Fibroblast of skin of left biceps (primary cell): Measurements from ENCODE around the gene MATCAP1.

Experiments used
- DNase-seq, 2 experiments: peaks; one replicate each; pipeline ENCODE4 v3.0.0-alpha.2; 2013; ENCODE audit warnings: low read depth in 2 of 2

Gene MATCAP1

GRCh38 chr16:67208154-67208896 is 24.6 kb upstream of the MATCAP1 start:
- DNase-seq = no peak

- no peak for DNase-seq
Observed at GRCh38 chr16:67207249-67208091, 23.7 kb upstream of the MATCAP1 start.

GRCh38 chr16:67206838-67207248 is 23.1 kb upstream of the MATCAP1 start:
- no peak for DNase-seq

GRCh38 chr16:67206129-67206837 is 22.5 kb upstream of the MATCAP1 start:
- no peak for DNase-seq

DNA sequence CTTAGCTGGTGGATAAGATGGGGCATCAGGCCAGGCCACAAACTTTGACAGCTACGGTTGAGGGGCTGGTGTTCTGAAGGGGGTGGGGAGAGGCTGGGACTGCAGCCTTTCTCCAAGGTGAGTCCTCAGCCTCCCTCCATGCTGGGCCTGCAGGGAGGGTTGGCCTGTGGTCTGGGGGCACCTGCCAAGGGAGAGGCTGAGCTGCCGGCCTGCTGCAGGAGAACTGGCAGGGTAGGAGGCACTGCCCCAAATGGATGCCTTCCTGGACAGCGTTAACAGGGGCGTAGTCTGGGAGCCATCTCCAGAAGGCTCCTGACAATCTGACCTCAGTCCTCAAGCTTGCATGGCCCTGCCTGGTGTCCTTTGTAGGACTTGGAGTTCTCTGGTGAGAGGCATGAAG is 20.3 kb upstream of the MATCAP1 start:
- no peak for DNase-seq

DNA sequence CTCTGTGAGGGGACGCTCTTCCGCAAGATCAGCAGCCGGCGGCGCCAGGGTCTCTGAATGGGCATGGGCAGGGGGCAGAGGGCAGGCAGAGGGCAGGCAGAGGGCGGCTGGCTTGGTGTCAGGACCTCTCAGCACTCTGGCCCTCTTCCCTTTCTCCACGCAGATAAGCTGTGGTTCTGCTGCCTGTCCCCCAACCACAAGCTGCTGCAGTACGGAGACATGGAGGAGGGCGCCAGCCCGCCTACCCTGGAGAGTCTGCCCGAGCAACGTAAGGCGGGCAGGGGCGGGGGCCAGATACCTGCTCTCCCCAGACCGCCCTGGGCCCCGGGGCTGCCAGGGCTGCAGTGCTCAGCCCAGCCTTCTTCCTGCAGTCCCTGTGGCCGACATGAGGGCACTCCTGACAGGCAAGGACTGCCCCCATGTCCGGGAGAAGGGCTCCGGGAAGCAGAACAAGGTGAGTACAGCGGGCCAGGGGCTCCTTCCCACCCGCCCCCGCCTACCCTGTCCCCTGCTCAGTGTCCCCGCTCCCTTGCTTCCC is 19.3 kb upstream of the MATCAP1 start:
- no peak for DNase-seq

DNA sequence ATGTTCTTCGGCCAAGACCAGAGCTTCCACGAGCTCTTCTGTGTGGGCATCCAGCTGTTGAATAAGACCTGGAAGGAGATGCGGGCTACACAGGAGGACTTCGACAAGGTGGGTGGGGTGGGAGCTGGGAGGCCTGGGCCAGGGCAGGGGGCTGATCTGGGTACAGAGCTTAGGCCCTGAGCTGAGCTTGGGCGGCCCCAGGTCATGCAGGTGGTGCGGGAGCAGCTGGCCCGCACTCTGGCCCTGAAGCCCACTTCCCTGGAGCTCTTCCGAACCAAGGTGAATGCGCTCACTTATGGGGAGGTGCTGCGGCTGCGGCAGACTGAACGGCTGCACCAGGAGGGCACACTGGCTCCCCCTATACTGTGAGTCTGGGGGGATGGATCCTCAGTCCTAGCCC is 18.7 kb upstream of the MATCAP1 start:
- no peak for DNase-seq

GRCh38 chr16:67201411-67202345 is 17.9 kb upstream of the MATCAP1 start:
- DNase-seq = no peak

- no peak for DNase-seq
Observed at GRCh38 chr16:67200491-67200890, 16.7 kb upstream of the MATCAP1 start.

DNA sequence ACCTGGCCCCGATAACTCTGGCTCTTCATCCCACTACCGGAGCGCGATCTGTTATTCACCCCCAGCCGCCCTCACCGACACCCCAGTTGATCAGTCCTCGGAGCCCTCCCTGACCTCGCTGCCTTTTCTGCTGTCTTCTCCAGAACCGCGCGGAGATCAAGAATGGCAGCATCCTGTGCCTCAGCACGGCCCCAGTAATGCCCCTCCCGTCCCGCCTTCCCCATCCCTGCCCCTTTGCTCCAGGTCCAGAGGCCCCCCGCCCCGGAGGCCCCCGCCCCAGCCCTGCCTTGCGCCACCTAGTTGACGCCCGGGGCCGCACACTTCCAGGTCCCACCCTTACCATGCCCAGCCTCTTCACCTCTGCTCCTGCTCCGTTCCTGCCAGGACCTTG is 16.0 kb upstream of the MATCAP1 start:
- DNase-seq = no peak

- DNase-seq = no peak
Observed at GRCh38 chr16:67199011-67199807, 15.4 kb upstream of the MATCAP1 start, which contains the start of gene ELMO3. ELMO3 (plus strand) TSS chr16:67199131; CDS start chr16:67199327, 196 bp downstream.

DNA sequence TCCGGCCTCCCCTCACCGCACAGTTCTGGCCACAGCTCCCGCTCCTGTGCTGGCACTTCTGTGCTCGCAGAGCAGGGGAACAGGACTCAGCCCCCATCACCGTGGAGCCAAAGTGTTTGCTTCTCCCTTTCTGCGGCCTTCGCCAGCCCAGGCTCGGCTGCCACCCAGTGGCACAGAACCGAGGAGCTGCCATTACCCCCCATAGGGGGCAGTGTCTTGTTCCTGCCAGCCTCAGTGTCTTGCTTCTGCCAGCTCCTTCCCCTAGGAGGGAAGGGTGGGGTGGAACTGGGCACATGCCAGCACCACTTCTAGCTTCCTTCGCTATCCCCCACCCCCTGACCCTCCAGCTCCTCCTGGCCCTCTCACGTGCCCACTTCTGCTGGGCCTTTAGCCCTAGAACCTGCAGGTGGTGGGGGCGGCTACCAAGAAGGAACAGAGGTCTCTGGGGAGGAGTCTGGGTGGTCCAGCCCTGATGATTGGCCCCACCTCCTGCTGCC is 14.5 kb upstream of the MATCAP1 start:
- DNase-seq = no peak

- DNase-seq = no peak
Observed at GRCh38 chr16:67197704-67198103, 13.9 kb upstream of the MATCAP1 start.

- no peak for DNase-seq
Observed at GRCh38 chr16:67196881-67197280, 13.1 kb upstream of the MATCAP1 start.

GRCh38 chr16:67195676-67196075 is 11.9 kb upstream of the MATCAP1 start:
- DNase-seq = no peak

DNA sequence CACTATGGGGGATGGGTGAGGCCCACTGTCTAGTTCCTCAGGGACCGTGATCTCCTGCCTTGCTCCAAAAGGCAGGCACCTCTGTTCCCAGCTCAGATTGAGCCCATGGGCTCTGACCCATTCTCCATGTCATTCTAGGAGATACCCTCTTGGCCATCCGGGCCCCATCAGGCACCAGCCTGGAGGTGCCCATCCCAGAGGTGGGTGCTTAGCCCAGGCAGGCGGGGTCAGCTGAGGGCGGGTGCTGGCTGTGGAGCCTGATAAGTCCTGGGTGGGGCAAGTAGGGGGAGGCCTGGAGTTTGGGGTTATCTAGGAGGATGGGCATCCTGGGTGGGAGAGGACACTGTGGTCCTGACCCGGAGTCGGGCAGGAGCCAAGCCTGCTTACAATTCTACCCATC is 10.5 kb upstream of the MATCAP1 start:
- DNase-seq = no peak

GRCh38 chr16:67193536-67193935 is 9.8 kb upstream of the MATCAP1 start:
- DNase-seq = no peak

GRCh38 chr16:67192781-67193361 is 9.1 kb upstream of the MATCAP1 start:
- DNase-seq = no peak

GRCh38 chr16:67191995-67192681 is 8.4 kb upstream of the MATCAP1 start, which contains the start of gene E2F4:
E2F4 (plus strand) TSS chr16:67192155; CDS start chr16:67192228, 73 bp downstream.
- DNase-seq = peak; percentile 65 to 73
